DMS53 (cell line): ENCODE data around the gene A3GALT2.
"Not testable (repeated sequence)": the region's sequence is repeated elsewhere in the genome, so short reads cannot be mapped to it uniquely, and the experiment has no call there.

Experiments used
- DNase-seq: peaks from one replicate; lab custom pipeline; 2025; lab: John Stamatoyannopoulos, UW

A3GALT2 gene

GRCh38 chr1:33292726-33293340, 28.1 kb downstream of the A3GALT2 start:
- DNase-seq: no peak

- DNase-seq: not testable (repeated sequence)
These were observed 30.3 kb downstream of the A3GALT2 start for GRCh38 chr1:33290615-33291014.

GRCh38 chr1:33289858-33290154, 31.1 kb downstream of the A3GALT2 start:
- DNase-seq: no peak

- DNase-seq: no peak
These were observed 31.7 kb downstream of the A3GALT2 start for GRCh38 chr1:33288976-33289857.

GRCh38 chr1:33287317-33287716, 33.6 kb downstream of the A3GALT2 start:
- DNase-seq: no peak

GRCh38 chr1:33286451-33287185, 34.3 kb downstream of the A3GALT2 start:
- no peak for DNase-seq

- no peak for DNase-seq
These were observed 36.8 kb downstream of the A3GALT2 start for GRCh38 chr1:33284049-33284448.

- DNase-seq: no peak
These were observed 38.1 kb downstream of the A3GALT2 start for GRCh38 chr1:33282791-33283190.

- no peak for DNase-seq
These were observed 39.2 kb downstream of the A3GALT2 start for GRCh38 chr1:33281554-33282303.

- no peak for DNase-seq
These were observed 40.7 kb downstream of the A3GALT2 start for GRCh38 chr1:33280091-33280661.

- no peak for DNase-seq
These were observed 43.3 kb downstream of the A3GALT2 start for GRCh38 chr1:33277488-33278084.

GRCh38 chr1:33276573-33277298, 44.2 kb downstream of the A3GALT2 start:
- no peak for DNase-seq

GRCh38 chr1:33275706-33276572, 45.0 kb downstream of the A3GALT2 start:
- DNase-seq: no peak

- DNase-seq: no peak
These were observed 45.7 kb downstream of the A3GALT2 start for GRCh38 chr1:33275195-33275594.

GRCh38 chr1:33274446-33274845, 46.5 kb downstream of the A3GALT2 start:
- DNase-seq: no peak

- DNase-seq: no peak
These were observed 46.9 kb downstream of the A3GALT2 start for GRCh38 chr1:33273961-33274371.

- no peak for DNase-seq
These were observed 47.5 kb downstream of the A3GALT2 start for GRCh38 chr1:33273406-33273805.

GRCh38 chr1:33272930-33273329, 48.0 kb downstream of the A3GALT2 start:
- no peak for DNase-seq

GRCh38 chr1:33272509-33272908, 48.4 kb downstream of the A3GALT2 start:
- no peak for DNase-seq
